ENCODE measurements around the gene FOXC2.
"Not testable (repeated sequence)": the region's sequence is repeated elsewhere in the genome, so short reads cannot be mapped to it uniquely, and the experiment has no call there.

Gene FOXC2

GRCh38 chr16:86575095-86575685, 8.6 kb downstream of the FOXC2 start:
- no peak for DNase-seq

GRCh38 chr16:86575754-86576557, 9.3 kb downstream of the FOXC2 start:
- peak; percentile 14 for DNase-seq

GRCh38 chr16:86576591-86577313, 10.1 kb downstream of the FOXC2 start:
- DNase-seq, result no peak

- DNase-seq, result no peak
These were observed 10.8 kb downstream of the FOXC2 start for GRCh38 chr16:86577314-86577971.

GRCh38 chr16:86578061-86578599, 11.5 kb downstream of the FOXC2 start, which contains the start of gene FOXL1:
Gene FOXL1, plus strand, starts transcription at chr16:86578549. Its CDS starts 175 bp downstream, at chr16:86578724.
- no peak for DNase-seq

GRCh38 chr16:86578611-86579267, 12.1 kb downstream of the FOXC2 start:
- no peak for DNase-seq

- DNase-seq, result no peak
These were observed 12.8 kb downstream of the FOXC2 start for GRCh38 chr16:86579268-86580062.

- DNase-seq, result no peak
These were observed 13.6 kb downstream of the FOXC2 start for GRCh38 chr16:86580063-86580790.

GRCh38 chr16:86580791-86581170, 14.2 kb downstream of the FOXC2 start:
- no peak for DNase-seq

GRCh38 chr16:86581458-86581857, 14.8 kb downstream of the FOXC2 start:
- no peak for DNase-seq

- DNase-seq, result no peak
These were observed 17.5 kb downstream of the FOXC2 start for GRCh38 chr16:86584071-86584685.

- DNase-seq, result peak; percentile 6
These were observed 18.4 kb downstream of the FOXC2 start for GRCh38 chr16:86584726-86585721.

- no peak for DNase-seq
These were observed 19.4 kb downstream of the FOXC2 start for GRCh38 chr16:86585821-86586611.

- no peak for DNase-seq
These were observed 20.9 kb downstream of the FOXC2 start for GRCh38 chr16:86587487-86587886.

GRCh38 chr16:86587955-86588354, 21.3 kb downstream of the FOXC2 start:
- not testable (repeated sequence) for DNase-seq

GRCh38 chr16:86590501-86591144, 24.0 kb downstream of the FOXC2 start:
- DNase-seq, result peak; percentile 10

- DNase-seq, result no peak
These were observed 24.6 kb downstream of the FOXC2 start for GRCh38 chr16:86591270-86591669.

Measured in NCI-H774 (cell line).